BE2C (cell line): ENCODE results near the gene ALG13.

Source experiments
- DNase-seq: peaks from one replicate; pipeline ENCODE4 v3.0.0-alpha.2; 2020
- H3K27me3 ChIP-seq: fragments of 250-450 bp; sonication (Bioruptor Pico); 2 replicates; pipeline ENCODE4 v1.5.1; 2020; ENCODE audit warnings: mild to moderate bottlenecking
- H3K36me3 ChIP-seq: fragments of 250-450 bp; sonication (Bioruptor Pico); 2 replicates; pipeline ENCODE4 v1.5.1; 2020; ENCODE audit warnings: mild to moderate bottlenecking
- H3K4me1 ChIP-seq: fragments of 250-450 bp; sonication (Bioruptor Pico); 2 replicates; pipeline ENCODE4 v1.5.1; 2020
- H3K4me3 ChIP-seq: 2 replicates; pipeline ENCODE4 v1.5.1; 2011; ENCODE audit warnings: low read depth, low read length
- H3K9me3 ChIP-seq: fragments of 250-450 bp; sonication (Bioruptor Pico); 2 replicates; pipeline ENCODE4 v1.5.1; 2020
- TF ChIP-seq, protein P1 (sequence below): IDR thresholded peaks from 2 replicates; pipeline ENCODE4 v1.5.1; 2012; ENCODE audit warnings: mild to moderate bottlenecking, low read depth, low read length

The ALG13 gene

DNA sequence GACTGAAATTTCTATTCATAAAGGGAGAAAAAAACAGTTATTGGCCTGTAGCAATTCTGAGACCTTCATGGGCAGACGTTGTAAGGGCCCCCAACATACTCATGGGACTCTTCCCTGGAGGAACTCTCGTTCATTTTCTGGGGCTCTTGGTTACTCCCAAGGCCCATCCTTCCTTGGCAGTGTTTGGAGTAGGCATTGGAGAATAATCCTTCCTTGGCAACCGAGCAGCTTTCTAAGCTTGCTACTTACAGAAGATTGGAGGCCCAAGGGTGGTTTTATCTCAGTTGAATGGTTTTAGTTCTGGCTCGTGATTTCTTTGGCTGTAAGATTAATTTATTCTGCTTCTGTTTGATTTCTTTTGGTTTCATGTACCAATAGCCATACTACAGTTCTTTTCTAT is 50.4 kb downstream of the ALG13 start:
- H3K36me3 ChIP-seq = peaks cover 7% of the 10 kb centered on the region
- no peak overlapping the region for H3K4me3 ChIP-seq
- no peaks in the 10 kb centered on the region for H3K27me3 ChIP-seq
- TF ChIP-seq, protein P1, sequence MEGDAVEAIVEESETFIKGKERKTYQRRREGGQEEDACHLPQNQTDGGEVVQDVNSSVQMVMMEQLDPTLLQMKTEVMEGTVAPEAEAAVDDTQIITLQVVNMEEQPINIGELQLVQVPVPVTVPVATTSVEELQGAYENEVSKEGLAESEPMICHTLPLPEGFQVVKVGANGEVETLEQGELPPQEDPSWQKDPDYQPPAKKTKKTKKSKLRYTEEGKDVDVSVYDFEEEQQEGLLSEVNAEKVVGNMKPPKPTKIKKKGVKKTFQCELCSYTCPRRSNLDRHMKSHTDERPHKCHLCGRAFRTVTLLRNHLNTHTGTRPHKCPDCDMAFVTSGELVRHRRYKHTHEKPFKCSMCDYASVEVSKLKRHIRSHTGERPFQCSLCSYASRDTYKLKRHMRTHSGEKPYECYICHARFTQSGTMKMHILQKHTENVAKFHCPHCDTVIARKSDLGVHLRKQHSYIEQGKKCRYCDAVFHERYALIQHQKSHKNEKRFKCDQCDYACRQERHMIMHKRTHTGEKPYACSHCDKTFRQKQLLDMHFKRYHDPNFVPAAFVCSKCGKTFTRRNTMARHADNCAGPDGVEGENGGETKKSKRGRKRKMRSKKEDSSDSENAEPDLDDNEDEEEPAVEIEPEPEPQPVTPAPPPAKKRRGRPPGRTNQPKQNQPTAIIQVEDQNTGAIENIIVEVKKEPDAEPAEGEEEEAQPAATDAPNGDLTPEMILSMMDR = no peak
- no peaks in the 10 kb centered on the region for H3K9me3 ChIP-seq
- no peak for DNase-seq
- H3K4me1 ChIP-seq = no peaks in the 10 kb centered on the region

GRCh38 chrX:111736571-111736970 is 55.6 kb downstream of the ALG13 start:
- peaks cover 6% of the 10 kb centered on the region for H3K36me3 ChIP-seq
- TF ChIP-seq, protein P1 = no peak
- no peaks in the 10 kb centered on the region for H3K4me1 ChIP-seq
- no peak for DNase-seq
- H3K27me3 ChIP-seq = no peaks in the 10 kb centered on the region
- no peaks in the 10 kb centered on the region for H3K9me3 ChIP-seq
- no peak overlapping the region for H3K4me3 ChIP-seq

- Histone ChIP-seq H3K9me3 (no peaks in the 10 kb centered on the region), H3K4me1 (no peaks in the 10 kb centered on the region), H3K4me3 (no peak overlapping the region), H3K27me3 (no peaks in the 10 kb centered on the region), H3K36me3 (peaks cover 6% of the 10 kb centered on the region)
- TF ChIP-seq, protein P1 = no peak
- no peak for DNase-seq
Measured at GRCh38 chrX:111742018-111742417, 61.0 kb downstream of the ALG13 start.

GRCh38 chrX:111743316-111743715 is 62.3 kb downstream of the ALG13 start:
- TF ChIP-seq, protein P1 = no peak

DNA sequence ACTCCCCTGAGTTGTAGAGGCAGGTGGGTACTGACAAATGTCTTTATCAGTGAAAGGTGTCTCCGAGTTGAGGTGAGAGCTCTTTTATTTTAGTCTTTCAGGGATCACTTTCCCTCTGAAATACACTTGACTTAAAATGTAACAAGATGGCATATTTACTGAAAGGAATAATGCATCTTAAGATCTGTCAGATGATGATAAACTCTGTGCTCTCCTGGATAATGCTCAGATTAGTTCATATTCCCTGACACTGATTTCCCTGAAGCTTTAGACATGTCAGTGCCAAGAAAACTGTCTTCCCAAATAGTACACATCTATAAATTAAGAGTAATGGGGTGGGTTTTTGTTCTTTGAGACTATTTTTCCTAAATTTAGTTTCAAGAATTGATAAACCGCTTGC is 75.5 kb downstream of the ALG13 start:
- TF ChIP-seq, protein P1 = no peak
- no peaks in the 10 kb centered on the region for H3K27me3 ChIP-seq

More at GRCh38 chrX:111743316-111743715, 62.3 kb downstream of the ALG13 start:
- Histone ChIP-seq H3K9me3 (no peaks in the 10 kb centered on the region), H3K4me1 (no peaks in the 10 kb centered on the region), H3K27me3 (no peaks in the 10 kb centered on the region), H3K36me3 (no peaks in the 10 kb centered on the region), H3K4me3 (no peak overlapping the region)
- DNase-seq = no peak

DNA sequence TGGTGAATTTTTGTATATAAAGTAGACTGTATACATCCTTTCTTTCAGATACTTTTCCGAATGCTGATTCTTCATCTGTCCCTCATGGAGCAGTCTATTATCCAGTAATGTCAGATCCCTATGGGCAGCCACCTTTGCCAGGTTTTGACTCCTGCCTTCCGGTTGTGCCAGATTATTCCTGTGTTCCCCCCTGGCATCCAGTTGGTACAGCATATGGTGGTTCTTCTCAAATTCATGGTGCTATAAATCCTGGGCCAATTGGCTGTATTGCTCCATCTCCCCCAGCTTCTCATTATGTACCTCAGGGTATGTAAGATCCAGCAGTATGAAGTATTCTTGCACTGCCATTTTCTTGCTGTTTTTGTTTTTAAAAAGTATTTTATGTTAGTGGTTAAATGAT is 78.7 kb downstream of the ALG13 start:
- Histone ChIP-seq H3K9me3 (no peaks in the 10 kb centered on the region), H3K27me3 (no peaks in the 10 kb centered on the region), H3K36me3 (no peaks in the 10 kb centered on the region; the same call in 1 of the 2 replicates), H3K4me3 (no peak overlapping the region), H3K4me1 (no peaks in the 10 kb centered on the region)
- TF ChIP-seq, protein P1 = no peak
- DNase-seq = no peak

More for the DNA sequence above, 75.5 kb downstream of the ALG13 start:
- Histone ChIP-seq H3K36me3 (no peaks in the 10 kb centered on the region; the same call in none of the 2 replicates), H3K4me1 (no peaks in the 10 kb centered on the region), H3K4me3 (no peak overlapping the region), H3K9me3 (no peaks in the 10 kb centered on the region)
- DNase-seq = no peak
